Measurements from ENCODE around the gene STAT5B.

- TF ChIP-seq, protein P1, sequence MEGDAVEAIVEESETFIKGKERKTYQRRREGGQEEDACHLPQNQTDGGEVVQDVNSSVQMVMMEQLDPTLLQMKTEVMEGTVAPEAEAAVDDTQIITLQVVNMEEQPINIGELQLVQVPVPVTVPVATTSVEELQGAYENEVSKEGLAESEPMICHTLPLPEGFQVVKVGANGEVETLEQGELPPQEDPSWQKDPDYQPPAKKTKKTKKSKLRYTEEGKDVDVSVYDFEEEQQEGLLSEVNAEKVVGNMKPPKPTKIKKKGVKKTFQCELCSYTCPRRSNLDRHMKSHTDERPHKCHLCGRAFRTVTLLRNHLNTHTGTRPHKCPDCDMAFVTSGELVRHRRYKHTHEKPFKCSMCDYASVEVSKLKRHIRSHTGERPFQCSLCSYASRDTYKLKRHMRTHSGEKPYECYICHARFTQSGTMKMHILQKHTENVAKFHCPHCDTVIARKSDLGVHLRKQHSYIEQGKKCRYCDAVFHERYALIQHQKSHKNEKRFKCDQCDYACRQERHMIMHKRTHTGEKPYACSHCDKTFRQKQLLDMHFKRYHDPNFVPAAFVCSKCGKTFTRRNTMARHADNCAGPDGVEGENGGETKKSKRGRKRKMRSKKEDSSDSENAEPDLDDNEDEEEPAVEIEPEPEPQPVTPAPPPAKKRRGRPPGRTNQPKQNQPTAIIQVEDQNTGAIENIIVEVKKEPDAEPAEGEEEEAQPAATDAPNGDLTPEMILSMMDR (CRISPR knock-in tag; IDR thresholded peaks at IDR 0.05) = no peak
- TF ChIP-seq NR3C1 (CRISPR knock-in tag; IDR thresholded peaks at IDR 0.05) (no peak), GRHL1 (CRISPR knock-in tag; conservative IDR thresholded peaks at IDR 0.05) (no peak), HDAC1 (CRISPR knock-in tag; IDR thresholded peaks at IDR 0.05) (no peak), TAF1 (CRISPR knock-in tag; IDR thresholded peaks at IDR 0.05) (no peak), TOPORS (CRISPR knock-in tag; IDR thresholded peaks at IDR 0.05) (no peak), MED13 (CRISPR knock-in tag; IDR thresholded peaks at IDR 0.05) (no peak), POLR2A (IDR thresholded peaks at IDR 0.05; ENCODE audit: insufficient read depth in 1 of 2, low read depth in 2 of 2, low read length in 2 of 2) (no peak), ZNF24 (IDR thresholded peaks at IDR 0.05) (no peak)
Observed at GRCh38 chr17:42200706-42201457, 75.3 kb downstream of the STAT5B start.
